ENCODE data around the gene ANLN.

DNA sequence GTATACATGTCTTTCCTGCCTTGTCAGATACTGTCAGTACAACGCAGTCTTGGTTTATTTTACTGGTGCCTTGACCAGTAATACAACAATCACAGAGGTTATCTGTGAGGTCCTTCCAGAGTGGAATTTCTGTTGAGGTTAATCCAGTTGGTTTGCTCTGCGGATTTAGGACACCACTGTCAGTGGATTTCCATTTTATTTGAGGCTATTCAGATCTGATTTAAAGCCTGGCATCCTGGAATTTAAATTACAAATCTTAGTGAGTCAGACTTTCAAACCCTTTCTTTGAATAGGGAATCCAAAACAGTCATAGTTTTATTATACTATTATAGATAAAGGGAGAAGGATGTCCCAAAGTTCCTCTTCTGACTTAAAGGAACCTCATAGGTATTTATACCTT lies 40.5 kb downstream of the ANLN start:
- TF ChIP-seq, protein P1, sequence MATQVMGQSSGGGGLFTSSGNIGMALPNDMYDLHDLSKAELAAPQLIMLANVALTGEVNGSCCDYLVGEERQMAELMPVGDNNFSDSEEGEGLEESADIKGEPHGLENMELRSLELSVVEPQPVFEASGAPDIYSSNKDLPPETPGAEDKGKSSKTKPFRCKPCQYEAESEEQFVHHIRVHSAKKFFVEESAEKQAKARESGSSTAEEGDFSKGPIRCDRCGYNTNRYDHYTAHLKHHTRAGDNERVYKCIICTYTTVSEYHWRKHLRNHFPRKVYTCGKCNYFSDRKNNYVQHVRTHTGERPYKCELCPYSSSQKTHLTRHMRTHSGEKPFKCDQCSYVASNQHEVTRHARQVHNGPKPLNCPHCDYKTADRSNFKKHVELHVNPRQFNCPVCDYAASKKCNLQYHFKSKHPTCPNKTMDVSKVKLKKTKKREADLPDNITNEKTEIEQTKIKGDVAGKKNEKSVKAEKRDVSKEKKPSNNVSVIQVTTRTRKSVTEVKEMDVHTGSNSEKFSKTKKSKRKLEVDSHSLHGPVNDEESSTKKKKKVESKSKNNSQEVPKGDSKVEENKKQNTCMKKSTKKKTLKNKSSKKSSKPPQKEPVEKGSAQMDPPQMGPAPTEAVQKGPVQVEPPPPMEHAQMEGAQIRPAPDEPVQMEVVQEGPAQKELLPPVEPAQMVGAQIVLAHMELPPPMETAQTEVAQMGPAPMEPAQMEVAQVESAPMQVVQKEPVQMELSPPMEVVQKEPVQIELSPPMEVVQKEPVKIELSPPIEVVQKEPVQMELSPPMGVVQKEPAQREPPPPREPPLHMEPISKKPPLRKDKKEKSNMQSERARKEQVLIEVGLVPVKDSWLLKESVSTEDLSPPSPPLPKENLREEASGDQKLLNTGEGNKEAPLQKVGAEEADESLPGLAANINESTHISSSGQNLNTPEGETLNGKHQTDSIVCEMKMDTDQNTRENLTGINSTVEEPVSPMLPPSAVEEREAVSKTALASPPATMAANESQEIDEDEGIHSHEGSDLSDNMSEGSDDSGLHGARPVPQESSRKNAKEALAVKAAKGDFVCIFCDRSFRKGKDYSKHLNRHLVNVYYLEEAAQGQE (IDR thresholded peaks at IDR 0.05; ENCODE audit: insufficient read depth in 1 of 2, low read depth in 2 of 2, low read length in 2 of 2) = no peak
- no peak for TF ChIP-seq POLR2AphosphoS5 (IDR thresholded peaks at IDR 0.05; ENCODE audit: low read depth, low read length)
